Esophagus squamous epithelium (tissue), 4 donors: ENCODE measurements around the gene CD1C.

Experiments used
- CTCF ChIP-seq, 6 experiments: fragments of 450-650 bp in 4 of 6; fragments of 200-600 bp in 2 of 6; sonication (generic) in 2 of 6; IDR thresholded peaks; one replicate each; pipeline ENCODE4 v1.5.1; 2016 to 2019; ENCODE audit warnings: antibody characterized with exemption in 6 of 6, mild to moderate bottlenecking in 4 of 6, moderate library complexity in 4 of 6
- POLR2A ChIP-seq, 4 donors: fragments of 450-650 bp; IDR thresholded peaks; one replicate each; pipeline ENCODE4 v1.6.1; 2017; ENCODE audit warnings: antibody characterized with exemption in 4 of 4, mild to moderate bottlenecking in 4 of 4, moderate library complexity in 3 of 4

- TF ChIP-seq CTCF (IDR thresholded peaks at IDR 0.05) = no peak
- TF ChIP-seq POLR2A (IDR thresholded peaks at IDR 0.05) = no peak
These were observed 41.3 kb downstream of the CD1C start for GRCh38 chr1:158331106-158331425.
